ENCODE measurements around the gene CCIN. TPM values are rescaled to one million over a fixed set of nuclear protein-coding genes. Genes with fewer than 3 reads are reported as not detected.

CCIN gene
- total and polyA plus RNA-seq, 9 of the 15 experiments (the other 6 are each of a cell fraction or from before 2014, with no cell fraction given), result not detected

- peaks cover 7 to 32% of the 10 kb centered on the region in 2 experiments; a peak in 4 of 5 replicates for H3K4me1 ChIP-seq (replicated peaks in 1 of 2; ENCODE audit: control insufficient read depth in 2 of 2, insufficient read depth in 2 of 2, low read length in 2 of 2)
- ChIA-PET POLR2A (interaction anchor here (0.5 to 1.1 kb wide), 2 partner anchors 20 to 393 kb away, joined by 3 read pairs; no protein-coding TSS in a partner anchor), CTCF (ENCODE audit: low intra/inter-chr PET ratio) (no interaction called here)
- in situ Hi-C loops (cut with MboI), result no loop called here
- peaks cover 6% of the 10 kb centered on the region for H4K20me1 ChIP-seq (replicated peaks; ENCODE audit: control insufficient read depth, insufficient read depth, low read length)
- DNase-seq (ENCODE audit: extremely low read depth in 1 of 4, low spot score in 3 of 4) (no peak), FAIRE-seq (no peak), ATAC-seq (no peak)
- no peak overlapping the region for H3K27ac ChIP-seq (ENCODE audit: extremely low read depth, low read depth, low read length)
- 92% methylated on average over 7 of the region's 7 CpGs for WGBS (ENCODE audit: insufficient coverage, low coverage, missing lambda C conversion rate)
- no peak overlapping the region for H3K9ac ChIP-seq (ENCODE audit: insufficient read depth in 1 of 2, low read depth in 2 of 2, low read length in 2 of 2)
- no peak overlapping the region for H3K4me3 ChIP-seq
- TF ChIP-seq NFXL1 (CRISPR knock-in tag; IDR thresholded peaks at IDR 0.05) (no peak), ILF3 (IDR thresholded peaks at IDR 0.05; ENCODE audit: borderline replicate concordance) (no peak), GTF2E2 (tag; IDR thresholded peaks at IDR 0.05) (no peak), CBFA2T2 (conservative IDR thresholded peaks at IDR 0.05) (no peak)
- intact Hi-C loops (cut with micrococcal nuclease), result no loop called here
- H3K4me2 ChIP-seq (ENCODE audit: insufficient read depth, low read length), result no peak overlapping the region
- peaks cover 31% of the 10 kb centered on the region for H3K79me2 ChIP-seq (ENCODE audit: control insufficient read depth, insufficient read depth, low read length)
- no peak overlapping the region for H2AFZ ChIP-seq (ENCODE audit: low read depth, low read length)
- no peaks in the 10 kb centered on the region for H3K27me3 ChIP-seq (ENCODE audit: control insufficient read depth in 2 of 2, insufficient read depth in 2 of 2, low read length in 2 of 2)
- peaks cover 87% of the 10 kb centered on the region for H3K36me3 ChIP-seq (ENCODE audit: control insufficient read depth, insufficient read depth, low read length)
- H3K9me3 ChIP-seq (replicated peaks; ENCODE audit: control insufficient read depth, insufficient read depth, low read depth, low read length), result no peaks in the 10 kb centered on the region
- no peaks in the 10 kb centered on the region for H3K9me1 ChIP-seq (ENCODE audit: control insufficient read depth, insufficient read depth, low read length)
- BruUV-seq (replicated peaks), result no TSS peak
Measured at GRCh38 chr9:36211510-36211909, 42.3 kb downstream of the CCIN start.

GRCh38 chr9:36213387-36213786 is 44.2 kb downstream of the CCIN start:
- BruUV-seq (replicated peaks), result no TSS peak
- TF ChIP-seq SPI1 (IDR thresholded peaks at IDR 0.05; ENCODE audit: borderline replicate concordance, low read depth, low read length), result no peak
- TF ChIP-seq DEAF1 (CRISPR knock-in tag; IDR thresholded peaks at IDR 0.05), result no peak
- no peak for TF ChIP-seq NR1H2 (CRISPR knock-in tag; IDR thresholded peaks at IDR 0.05)
- TF ChIP-seq KLF10 (CRISPR knock-in tag; IDR thresholded peaks at IDR 0.05), result no peak
- no peak for TF ChIP-seq CLOCK (CRISPR knock-in tag; IDR thresholded peaks at IDR 0.05; ENCODE audit: borderline replicate concordance)
- TF ChIP-seq YBX1 (IDR thresholded peaks at IDR 0.05), result no peak
- no peak for TF ChIP-seq MEF2A (IDR thresholded peaks at IDR 0.05; ENCODE audit: control insufficient read depth, low read depth, low read length)
- no peak for TF ChIP-seq ZFP1 (CRISPR knock-in tag; IDR thresholded peaks at IDR 0.05)
- TF ChIP-seq GTF2A2 (tag; IDR thresholded peaks at IDR 0.05), result no peak

More at GRCh38 chr9:36213387-36213786, 44.2 kb downstream of the CCIN start:
- ChIA-PET POLR2A (interaction anchor here (0.9 to 1.6 kb wide), 4 partner anchors 12 to 45 kb away, joined by 3 to 7 read pairs (median 4); partner anchors contain the start of gene GNE), CTCF (ENCODE audit: low intra/inter-chr PET ratio) (no interaction called here)
- H3K9me3 ChIP-seq (replicated peaks; ENCODE audit: control insufficient read depth, insufficient read depth, low read depth, low read length), result no peaks in the 10 kb centered on the region
- H3K27ac ChIP-seq (ENCODE audit: extremely low read depth, low read depth, low read length), result no peak overlapping the region
- no peaks in the 10 kb centered on the region for H3K9me1 ChIP-seq (ENCODE audit: control insufficient read depth, insufficient read depth, low read length)
- DNase-seq (ENCODE audit: extremely low read depth in 1 of 4, low spot score in 3 of 4) (no peak), ATAC-seq (no peak), FAIRE-seq (no peak)
- in situ Hi-C loops (cut with MboI), result no loop called here
- 81% methylated on average over 4 of the region's 4 CpGs for WGBS (ENCODE audit: insufficient coverage, low coverage, missing lambda C conversion rate)
- H3K79me2 ChIP-seq (ENCODE audit: control insufficient read depth, insufficient read depth, low read length), result peaks cover 20% of the 10 kb centered on the region
- peaks cover 85% of the 10 kb centered on the region for H3K36me3 ChIP-seq (ENCODE audit: control insufficient read depth, insufficient read depth, low read length)
- no peak overlapping the region for H2AFZ ChIP-seq (ENCODE audit: low read depth, low read length)
- no peak overlapping the region for H3K9ac ChIP-seq (ENCODE audit: insufficient read depth in 1 of 2, low read depth in 2 of 2, low read length in 2 of 2)
- H3K4me2 ChIP-seq (ENCODE audit: insufficient read depth, low read length), result no peak overlapping the region
- H3K27me3 ChIP-seq (ENCODE audit: control insufficient read depth in 2 of 2, insufficient read depth in 2 of 2, low read length in 2 of 2), result no peaks in the 10 kb centered on the region
- intact Hi-C loops (cut with micrococcal nuclease), result no loop called here
- peaks cover 11 to 22% of the 10 kb centered on the region in 2 experiments for H3K4me1 ChIP-seq (replicated peaks in 1 of 2; ENCODE audit: control insufficient read depth in 2 of 2, insufficient read depth in 2 of 2, low read length in 2 of 2)
- peaks cover 7% of the 10 kb centered on the region for H4K20me1 ChIP-seq (replicated peaks; ENCODE audit: control insufficient read depth, insufficient read depth, low read length)
- H3K4me3 ChIP-seq, result no peak overlapping the region

All from K562 (cell line).